OCI-LY1 (cell line): ENCODE measurements around the gene PNPLA7.

Experiments used
- H2AFZ ChIP-seq: fragments of 200-600 bp; sonication (generic), shearing (Covaris generic); 2 replicates; pipeline ENCODE4 v1.6.0; 2014; ENCODE audit warnings: antibody characterized with exemption, mild to moderate bottlenecking, low read length
- H3F3A ChIP-seq: fragments of 200-600 bp; sonication (generic), shearing (Covaris generic); 2 replicates; pipeline ENCODE4 v1.6.0; 2014; ENCODE audit warnings: mild to moderate bottlenecking, antibody characterized with exemption, low read length, moderate library complexity; ENCODE audit not compliant: insufficient read depth
- H3K27ac ChIP-seq: fragments of 200-600 bp; sonication (generic); 2 replicates; pipeline ENCODE4 v1.5.1; 2014; ENCODE audit warnings: low read length, mixed run types, mild to moderate bottlenecking, low read depth; ENCODE audit not compliant: poor library complexity, severe bottlenecking
- H3K27me3 ChIP-seq: fragments of 200-600 bp; sonication (generic); 2 replicates; pipeline ENCODE4 v1.6.0; 2014; ENCODE audit warnings: antibody characterized with exemption, mild to moderate bottlenecking, low read length, moderate library complexity; ENCODE audit not compliant: insufficient read depth
- H3K36me3 ChIP-seq: fragments of 200-600 bp; sonication (generic); 2 replicates; pipeline ENCODE4 v1.6.1; 2014; ENCODE audit warnings: mild to moderate bottlenecking, antibody characterized with exemption, low read length, moderate library complexity, mixed read lengths; ENCODE audit not compliant: insufficient read depth
- H3K4me1 ChIP-seq: fragments of 200-600 bp; sonication (generic); 2 replicates; pipeline ENCODE4 v1.5.1; 2014; ENCODE audit warnings: mild to moderate bottlenecking, low read length, moderate library complexity; ENCODE audit not compliant: insufficient read depth, severe bottlenecking
- H3K4me2 ChIP-seq: fragments of 200-600 bp; sonication (generic), shearing (Covaris generic); 2 replicates; pipeline ENCODE4 v1.6.1; 2014; ENCODE audit warnings: low read length
- H3K4me3 ChIP-seq: fragments of 200-600 bp; sonication (generic); 2 replicates; pipeline ENCODE4 v1.5.1; 2014; ENCODE audit warnings: low read length, low read depth, mild to moderate bottlenecking, mixed read lengths; ENCODE audit not compliant: poor library complexity, severe bottlenecking
- H3K79me2 ChIP-seq: fragments of 200-600 bp; shearing (Covaris generic); 2 replicates; pipeline ENCODE4 v1.6.1; 2016; ENCODE audit warnings: mixed run types, low read length, mixed read lengths; ENCODE audit not compliant: insufficient read depth
- H3K9ac ChIP-seq: fragments of 200-600 bp; sonication (generic), shearing (Covaris generic); 2 replicates; pipeline ENCODE4 v1.6.1; 2014; ENCODE audit warnings: mild to moderate bottlenecking, low read length, mixed read lengths
- H3K9me2 ChIP-seq: fragments of 200-600 bp; sonication (generic), shearing (Covaris generic); 2 replicates; pipeline ENCODE4 v1.6.1; 2014; ENCODE audit warnings: low read depth, mild to moderate bottlenecking, low read length, mixed read lengths
- H3K9me3 ChIP-seq: fragments of 200-600 bp; shearing (Covaris generic); 2 replicates; pipeline ENCODE4 v1.6.1; 2014; ENCODE audit warnings: low read length, mixed read lengths
- H4K20me1 ChIP-seq: fragments of 200-600 bp; sonication (generic), shearing (Covaris generic); 2 replicates; pipeline ENCODE4 v1.6.0; 2016; ENCODE audit warnings: mild to moderate bottlenecking, low read length; ENCODE audit not compliant: insufficient read depth
- CTCF ChIP-seq: fragments of 200-600 bp; sonication (generic), shearing (Covaris generic); IDR thresholded peaks from 2 replicates; pipeline ENCODE4 v1.5.1; 2017; ENCODE audit warnings: mild to moderate bottlenecking, antibody characterized with exemption, low read length, moderate library complexity, mixed read lengths
- EZH2 ChIP-seq: fragments of 200-600 bp; sonication (generic), shearing (Covaris generic); IDR thresholded peaks from 2 replicates; pipeline ENCODE4 v1.8.0; 2017; ENCODE audit warnings: borderline replicate concordance, mixed run types, mild to moderate bottlenecking, antibody characterized with exemption, low read length, moderate library complexity, mixed read lengths

PNPLA7 gene

GRCh38 chr9:137575716-137576411, 25.7 kb upstream of the PNPLA7 start:
- H3K9me2 ChIP-seq: no peaks in the 10 kb centered on the region
- H3K79me2 ChIP-seq: peaks cover 15% of the 10 kb centered on the region
- H3K4me2 ChIP-seq: peak overlapping the region; percentile 95
- no peak overlapping the region for H3K9ac ChIP-seq
- peaks cover 48% of the 10 kb centered on the region for H3K4me1 ChIP-seq
- H3K27ac ChIP-seq: peak overlapping the region; percentile 79
- H3F3A ChIP-seq: no peaks in the 10 kb centered on the region
- TF ChIP-seq CTCF (peak; percentile 39; the same call in 1 of the 2 replicates), EZH2 (no peak)
- H3K4me3 ChIP-seq: peak overlapping the region; percentile 99
- no peak overlapping the region for H2AFZ ChIP-seq
- no peaks in the 10 kb centered on the region for H3K27me3 ChIP-seq
- H3K36me3 ChIP-seq: peaks cover 38% of the 10 kb centered on the region
- H3K9me3 ChIP-seq: no peaks in the 10 kb centered on the region
- no peaks in the 10 kb centered on the region for H4K20me1 ChIP-seq

GRCh38 chr9:137575364-137575715, 25.1 kb upstream of the PNPLA7 start:
- no peaks in the 10 kb centered on the region for H3K9me2 ChIP-seq
- H3K27ac ChIP-seq: peak overlapping the region; percentile 79
- no peak overlapping the region for H2AFZ ChIP-seq
- H3K79me2 ChIP-seq: peaks cover 15% of the 10 kb centered on the region
- no peaks in the 10 kb centered on the region for H3K27me3 ChIP-seq
- peaks cover 43% of the 10 kb centered on the region for H3K4me1 ChIP-seq
- H3K9me3 ChIP-seq: no peaks in the 10 kb centered on the region
- H3K4me3 ChIP-seq: no peak overlapping the region
- no peaks in the 10 kb centered on the region for H4K20me1 ChIP-seq
- no peak overlapping the region; the same call in 1 of the 2 replicates for H3K9ac ChIP-seq
- peak overlapping the region; percentile 95; the same call in 1 of the 2 replicates for H3K4me2 ChIP-seq
- TF ChIP-seq CTCF (no peak), EZH2 (no peak)
- no peaks in the 10 kb centered on the region for H3F3A ChIP-seq
- peaks cover 41% of the 10 kb centered on the region for H3K36me3 ChIP-seq

DNA sequence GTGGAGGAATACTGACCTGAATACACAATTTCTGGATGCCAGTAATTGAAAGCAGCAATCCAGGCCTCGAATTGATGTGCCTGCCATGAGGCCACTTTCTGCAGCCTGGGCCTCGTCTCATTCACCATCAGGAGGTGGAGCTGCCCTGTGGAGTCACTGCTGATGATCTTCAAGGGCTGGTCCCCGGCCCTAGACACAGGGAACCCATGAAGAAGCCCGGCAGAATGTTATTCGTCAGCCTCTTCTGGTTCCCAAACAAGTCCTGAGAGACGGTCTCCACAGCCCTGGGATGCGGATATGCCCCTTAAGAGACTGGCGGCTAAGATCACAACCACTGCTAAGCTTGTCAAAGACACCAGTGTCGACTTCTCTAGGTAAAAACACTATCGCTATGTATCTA, 24.0 kb upstream of the PNPLA7 start:
- H3K9me3 ChIP-seq: no peaks in the 10 kb centered on the region
- H3K9me2 ChIP-seq: no peaks in the 10 kb centered on the region
- H3K36me3 ChIP-seq: peaks cover 51% of the 10 kb centered on the region
- H3F3A ChIP-seq: no peaks in the 10 kb centered on the region
- H2AFZ ChIP-seq: no peak overlapping the region
- H3K27ac ChIP-seq: no peak overlapping the region
- no peaks in the 10 kb centered on the region for H3K27me3 ChIP-seq
- H3K4me2 ChIP-seq: no peak overlapping the region
- no peak for TF ChIP-seq EZH2
- no peak for TF ChIP-seq CTCF
- peaks cover 15% of the 10 kb centered on the region for H3K79me2 ChIP-seq
- peaks cover 35% of the 10 kb centered on the region for H3K4me1 ChIP-seq
- H4K20me1 ChIP-seq: no peaks in the 10 kb centered on the region
- no peak overlapping the region for H3K4me3 ChIP-seq
- no peak overlapping the region for H3K9ac ChIP-seq
